Right cardiac atrium (tissue), 5 donors: ENCODE measurements around the gene SZRD1. TPM values are rescaled to one million over a fixed set of nuclear protein-coding genes. Genes with fewer than 3 reads are reported as not detected.

Experiments
- ATAC-seq, 2 donors: fragments of 200-7000 bp; cut with Tn5 transposase; one replicate each; pipeline versions ENCODE4 v1.8.0 to v1.9.1; 2020; ENCODE audit warnings: moderate library complexity in 2 of 2, mild to moderate bottlenecking in 1 of 2
- DNase-seq, 3 donors: peaks; one replicate each; pipeline ENCODE4 v3.0.0-alpha.2; 2020
- H3K27ac ChIP-seq: one replicate; pipeline ENCODE4 v1.5.1; 2013; ENCODE audit warnings: mild to moderate bottlenecking, low read length, control low read depth, moderate library complexity
- H3K27me3 ChIP-seq: one replicate; pipeline ENCODE4 v1.6.1; 2013; ENCODE audit not compliant: control insufficient read depth, insufficient read depth
- H3K4me1 ChIP-seq: one replicate; pipeline ENCODE4 v1.6.1; 2013; ENCODE audit warnings: low read length; ENCODE audit not compliant: control insufficient read depth, insufficient read depth
- H3K4me3 ChIP-seq: one replicate; pipeline ENCODE4 v1.5.1; 2013; ENCODE audit warnings: low read length, control low read depth
- H3K9me3 ChIP-seq: one replicate; pipeline ENCODE4 v1.6.1; 2013; ENCODE audit warnings: low read length; ENCODE audit not compliant: control insufficient read depth
- WGBS: extraction: QIAGEN DNeasy Blood & Tissue Kit; methylation state at CpG from one replicate; pipeline ENCODE4 v1.1.7; 2013; 5-methylcytosine and 5-hydroxymethylcytosine counted together
- intact Hi-C, 4 donors: fragments of 100-400 bp; cut with DNase I; formaldehyde crosslinking; loops; one replicate each; pipeline versions ENCODE4 v1.11.0 to v1.14.0; 2022 to 2023
- polyA plus RNA-seq: library from polyadenylated mRNA; stranded (reverse); fragments of 200-250 nt; gene quantifications from one replicate; pipeline ENCODE4 v1.2.3, GENCODE V29; 2013
- total RNA-seq, 4 donors: library from RNA; stranded (reverse); fragmentation: NEBNext Ultra II Directional; extraction: Animal tissue kit (Norgen Biotek cat#: 25700); gene quantifications; one replicate each; pipeline ENCODE4 v1.2.1, GENCODE V29; 2021
- donor health status: healthy with polysubstance abuse.
- donor health status: DM: no; HTN: yes; CAD: no.
- donor health status: DM: no; HTN: no; CAD: no.
- donor health status: DM: no; HTN: yes; CAD: no; lungs with severe emphysema.
- donor health status: DM: yes; HTN: yes; CAD: no.

SZRD1 gene
- total and polyA plus RNA-seq, 5 donors: 70.7 to 132 (median 108) TPM

DNA sequence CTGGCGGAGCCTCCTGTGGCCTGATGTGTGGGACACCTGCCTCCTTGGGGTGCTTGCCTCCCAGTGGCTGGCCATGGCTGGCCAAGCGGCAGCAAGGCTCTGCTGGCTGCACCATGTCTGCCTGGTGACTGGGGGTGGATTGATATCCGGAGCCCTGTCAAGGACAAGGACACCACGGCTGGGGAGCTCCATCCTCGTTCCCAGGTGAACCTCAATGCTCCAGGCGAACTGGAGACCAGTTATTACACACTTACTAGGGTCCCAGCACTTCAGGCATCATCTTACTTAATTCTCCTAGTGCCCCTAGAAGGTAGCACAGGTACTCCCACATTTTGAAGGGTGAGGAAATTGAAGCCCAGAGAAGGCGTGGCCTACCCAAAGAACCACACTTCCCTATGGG, 55.0 kb downstream of the SZRD1 start:
- no peaks in the 10 kb centered on the region for H3K9me3 ChIP-seq
- ATAC-seq (no peak), DNase-seq (no peak)
- intact Hi-C loops: no loop called here
- no peak overlapping the region for H3K27ac ChIP-seq
- H3K27me3 ChIP-seq: no peaks in the 10 kb centered on the region
- WGBS: 85% methylated on average over 7 of the region's 7 CpGs
- H3K4me1 ChIP-seq: no peaks in the 10 kb centered on the region
- no peak overlapping the region for H3K4me3 ChIP-seq

DNA sequence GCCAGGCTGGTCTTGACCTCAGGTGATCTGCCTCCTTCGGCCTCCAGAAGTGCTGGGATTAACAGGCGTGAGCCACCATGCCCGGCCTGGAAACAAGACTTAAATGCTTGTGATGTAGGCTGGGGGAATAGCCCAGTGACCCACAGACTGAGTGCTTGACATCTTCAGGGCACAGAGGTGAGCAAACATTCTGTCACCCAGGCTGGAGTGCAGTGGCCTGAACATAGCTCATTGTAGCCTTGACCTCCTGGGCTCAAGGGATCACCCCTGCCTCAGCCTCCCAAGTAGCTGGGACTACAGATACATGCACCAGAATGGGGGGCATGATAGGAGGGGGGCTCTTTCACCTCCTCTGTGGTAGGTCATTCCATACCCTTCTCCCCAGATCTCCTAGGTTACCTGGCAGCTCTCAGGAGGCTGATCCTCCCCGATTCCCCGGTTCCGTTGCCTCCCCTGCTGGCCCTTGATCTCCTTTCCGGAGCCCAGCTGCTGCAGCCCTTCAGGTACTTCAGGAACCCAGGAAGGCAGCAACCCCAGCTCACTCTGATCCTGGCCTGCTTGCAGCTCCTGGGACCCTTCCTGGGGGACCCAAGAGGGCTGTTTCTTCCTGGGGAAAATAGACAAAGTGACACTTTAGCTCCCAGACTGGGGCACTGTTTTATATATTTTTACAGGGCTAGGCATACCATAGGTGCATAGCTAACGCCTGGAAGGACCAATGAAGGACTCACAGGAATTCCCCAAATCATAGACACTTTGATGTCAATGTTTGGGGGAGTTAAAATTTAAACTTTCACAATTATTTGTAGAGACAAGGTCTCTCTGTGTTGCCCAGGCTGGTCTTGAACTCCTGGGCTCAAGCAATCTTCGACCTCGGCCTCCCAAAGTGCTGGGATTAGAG, 58.3 kb downstream of the SZRD1 start:
- WGBS: 90% methylated on average over 10 of the region's 10 CpGs
- ATAC-seq (no peak), DNase-seq (no peak)
- Histone ChIP-seq H3K4me1 (no peaks in the 10 kb centered on the region), H3K4me3 (no peak overlapping the region), H3K9me3 (no peaks in the 10 kb centered on the region), H3K27ac (no peak overlapping the region), H3K27me3 (no peaks in the 10 kb centered on the region)
- intact Hi-C loops: no loop called here

DNA sequence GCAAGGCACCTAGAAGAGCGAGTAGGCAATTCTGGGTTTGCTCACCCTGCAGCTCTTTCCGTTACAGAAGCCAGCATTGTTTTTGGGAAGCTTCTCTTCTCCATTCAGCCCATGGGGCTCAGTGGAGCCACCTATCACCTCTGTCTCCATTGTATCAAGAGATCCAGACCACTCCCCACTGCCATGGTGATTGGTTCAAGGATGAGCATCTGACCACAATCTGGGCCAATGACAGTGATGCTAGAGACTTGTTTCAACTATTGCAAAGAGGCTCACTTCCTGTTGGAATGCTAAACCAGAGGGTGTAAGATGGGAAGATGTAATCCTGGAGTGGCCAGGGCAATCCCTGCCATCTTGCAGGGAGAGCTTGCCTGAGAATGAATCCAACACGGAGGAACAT, 63.6 kb downstream of the SZRD1 start:
- no peak for DNase-seq
- no peaks in the 10 kb centered on the region for H3K9me3 ChIP-seq
- no peak overlapping the region for H3K27ac ChIP-seq
- no peak overlapping the region for H3K4me3 ChIP-seq
- H3K4me1 ChIP-seq: no peaks in the 10 kb centered on the region
- intact Hi-C loops: no loop called here
- ATAC-seq: no peak
- 82% methylated on average over 3 of the region's 3 CpGs for WGBS
- H3K27me3 ChIP-seq: no peaks in the 10 kb centered on the region

- intact Hi-C loops: no loop called here
- H3K27ac ChIP-seq: no peak overlapping the region
- ATAC-seq: peak in 1 of 2 donors; percentile 56
Observed at GRCh38 chr1:16433030-16433429, 66.0 kb downstream of the SZRD1 start.

GRCh38 chr1:16434007-16434406, 67.0 kb downstream of the SZRD1 start:
- Histone ChIP-seq H3K4me1 (no peaks in the 10 kb centered on the region), H3K4me3 (no peak overlapping the region)
- DNase-seq: no peak

More at GRCh38 chr1:16433030-16433429, 66.0 kb downstream of the SZRD1 start:
- no peak for DNase-seq
- Histone ChIP-seq H3K9me3 (no peaks in the 10 kb centered on the region), H3K4me1 (no peaks in the 10 kb centered on the region), H3K27me3 (no peaks in the 10 kb centered on the region), H3K4me3 (no peak overlapping the region)
- WGBS: 54% methylated on average over 9 of the region's 9 CpGs

GRCh38 chr1:16434501-16434900, 67.5 kb downstream of the SZRD1 start:
- 63% methylated on average over 2 of the region's 2 CpGs for WGBS
- H3K4me3 ChIP-seq: no peak overlapping the region
- DNase-seq (no peak), ATAC-seq (no peak)
- no peak overlapping the region for H3K27ac ChIP-seq
- intact Hi-C loops: no loop called here
- no peaks in the 10 kb centered on the region for H3K4me1 ChIP-seq
- no peaks in the 10 kb centered on the region for H3K27me3 ChIP-seq
- no peaks in the 10 kb centered on the region for H3K9me3 ChIP-seq

More at GRCh38 chr1:16434007-16434406, 67.0 kb downstream of the SZRD1 start:
- Histone ChIP-seq H3K27ac (no peak overlapping the region), H3K9me3 (no peaks in the 10 kb centered on the region), H3K27me3 (no peaks in the 10 kb centered on the region)
- ATAC-seq: no peak
- intact Hi-C loops: no loop called here
- WGBS: 97% methylated on average over 4 of the region's 4 CpGs

GRCh38 chr1:16436946-16437474, 70.0 kb downstream of the SZRD1 start, which contains the start of gene SPATA21:
TSS of gene SPATA21 (minus strand) at chr1:16437424. CDS start at chr1:16431371, 6,053 bp downstream.
- intact Hi-C loops: no loop called here
- Histone ChIP-seq H3K9me3 (no peaks in the 10 kb centered on the region), H3K27ac (no peak within 1 kb of the TSS), H3K4me1 (peaks cover 3% of the 10 kb centered on the region), H3K4me3 (no peak within 1 kb of the TSS), H3K27me3 (no peaks in the 10 kb centered on the region)
- ATAC-seq: no peak
- 61% methylated on average over 3 of the region's 3 CpGs for WGBS
- DNase-seq: no peak

GRCh38 chr1:16438516-16438915, 71.5 kb downstream of the SZRD1 start:
- no peak overlapping the region for H3K4me3 ChIP-seq
- ATAC-seq (no peak), DNase-seq (no peak)
- WGBS: 85% methylated on average over 2 of the region's 2 CpGs
- H3K9me3 ChIP-seq: no peaks in the 10 kb centered on the region
- H3K4me1 ChIP-seq: peaks cover 5% of the 10 kb centered on the region
- H3K27me3 ChIP-seq: no peaks in the 10 kb centered on the region
- H3K27ac ChIP-seq: no peak overlapping the region
- intact Hi-C loops: no loop called here

GRCh38 chr1:16438924-16439323, 71.9 kb downstream of the SZRD1 start:
- Histone ChIP-seq H3K4me3 (no peak overlapping the region), H3K4me1 (peaks cover 5% of the 10 kb centered on the region), H3K9me3 (no peaks in the 10 kb centered on the region), H3K27ac (no peak overlapping the region), H3K27me3 (no peaks in the 10 kb centered on the region)
- no peak for ATAC-seq
- 84% methylated on average over 2 of the region's 2 CpGs for WGBS
- intact Hi-C loops: no loop called here
- no peak for DNase-seq

GRCh38 chr1:16440131-16440469, 73.1 kb downstream of the SZRD1 start:
- Histone ChIP-seq H3K9me3 (no peaks in the 10 kb centered on the region), H3K4me1 (peaks cover 8% of the 10 kb centered on the region), H3K27ac (no peak overlapping the region), H3K27me3 (no peaks in the 10 kb centered on the region), H3K4me3 (no peak overlapping the region)
- ATAC-seq (peak in 1 of 2 donors; percentile 27), DNase-seq (no peak)
- WGBS: 46% methylated on average over 7 of the region's 7 CpGs
- intact Hi-C loops: no loop called here

DNA sequence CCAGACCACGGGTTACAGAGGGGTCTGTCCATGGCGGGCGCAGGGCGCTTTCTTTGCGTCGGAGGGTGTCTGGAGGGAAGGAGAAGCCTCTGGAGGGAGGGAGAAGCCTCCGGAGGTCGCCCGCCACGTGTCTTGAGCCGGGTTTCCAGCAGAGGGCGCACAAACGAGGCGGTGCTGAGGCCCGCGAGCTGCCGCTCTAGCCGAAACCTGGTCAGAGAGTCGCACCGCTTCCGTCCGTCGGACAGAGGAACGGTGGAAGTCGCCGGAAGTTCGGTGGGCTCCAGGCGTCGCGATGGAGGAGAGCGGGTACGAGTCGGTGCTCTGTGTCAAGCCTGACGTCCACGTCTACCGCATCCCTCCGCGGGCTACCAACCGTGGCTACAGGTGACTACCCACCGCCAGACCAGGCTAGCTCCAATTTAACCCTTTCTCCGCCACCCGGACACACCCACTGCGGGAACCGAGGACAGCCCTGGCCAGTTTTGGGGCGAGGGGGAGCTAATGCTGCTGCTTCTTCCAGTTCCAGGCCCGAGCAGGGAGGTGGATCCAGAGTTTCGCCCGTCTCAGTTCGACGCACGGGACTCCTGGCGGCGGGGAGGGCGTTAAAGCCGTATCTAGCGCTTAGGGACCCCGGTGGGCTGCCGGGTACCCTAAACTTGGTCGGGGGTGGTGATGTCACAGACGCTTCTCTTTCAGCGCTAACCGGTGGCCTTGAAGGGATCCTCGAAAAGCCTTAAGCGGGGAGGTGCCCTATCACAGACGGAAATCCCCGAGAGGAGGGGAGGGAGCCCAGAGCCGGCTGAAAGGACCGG, 73.6 kb downstream of the SZRD1 start, which contains the start of gene NECAP2:
Gene NECAP2 (plus strand): TSS at position 255 of the 812 bp plus-strand sequence. CDS start 38 bp downstream, at position 293.
- H3K4me3 ChIP-seq: peak within 1 kb of the TSS; percentile 94
- H3K9me3 ChIP-seq: no peaks in the 10 kb centered on the region
- ATAC-seq (peak; percentile 94 to 95), DNase-seq (peak; percentile 95 to 98 (median 98))
- H3K27ac ChIP-seq: peak within 1 kb of the TSS; percentile 59
- intact Hi-C loops: no loop called here
- peaks cover 8% of the 10 kb centered on the region for H3K4me1 ChIP-seq
- H3K27me3 ChIP-seq: no peaks in the 10 kb centered on the region
- WGBS: under 1% methylated on average over 68 of the region's 68 CpGs
